Keratinocyte (primary cell): ENCODE results near the gene SHROOM1. TPM values are rescaled to one million over a fixed set of nuclear protein-coding genes. Genes with fewer than 3 reads are reported as not detected.

Source experiments
- DNase-seq: peaks from one replicate; pipeline ENCODE4 v3.0.0-alpha.2; 2011; ENCODE audit warnings: low read depth, missing footprints, low spot score
- FAIRE-seq: peaks from 2 replicates; lab custom pipeline; 2011; peaks lifted over from hg19 to GRCh38; lab: Jason Lieb, UNC
- H2AFZ ChIP-seq: 2 replicates; pipeline ENCODE4 v1.6.0; 2012; ENCODE audit warnings: low read length, control low read depth, inconsistent platforms; ENCODE audit not compliant: control insufficient read depth
- H3K27ac ChIP-seq: 2 replicates; pipeline ENCODE4 v1.5.1; 2011; ENCODE audit warnings: low read length; ENCODE audit not compliant: control insufficient read depth, insufficient read depth
- H3K27me3 ChIP-seq: 3 replicates; pipeline ENCODE4 v1.6.0; 2011; ENCODE audit warnings: low read length; ENCODE audit not compliant: control insufficient read depth, insufficient read depth; ENCODE audit errors: extremely low read depth
- H3K36me3 ChIP-seq, 2 experiments: 2 replicates in 1 of 2; 3 replicates in 1 of 2; pipeline ENCODE4 v1.5.1; 2011; ENCODE audit warnings: low read length in 2 of 2, mild to moderate bottlenecking in 1 of 2; ENCODE audit not compliant: control insufficient read depth in 2 of 2, insufficient read depth in 2 of 2; ENCODE audit errors: extremely low read depth in 1 of 2
- H3K4me1 ChIP-seq: 3 replicates; pipeline ENCODE4 v1.5.1; 2011; ENCODE audit warnings: low read length; ENCODE audit not compliant: control insufficient read depth, insufficient read depth; ENCODE audit errors: extremely low read depth
- H3K4me2 ChIP-seq: 3 replicates; pipeline ENCODE4 v1.6.0; 2011; ENCODE audit warnings: low read depth, low read length; ENCODE audit not compliant: control insufficient read depth, insufficient read depth; ENCODE audit errors: extremely low read depth
- H3K4me3 ChIP-seq, 3 experiments: fragments of 200-600 bp in 1 of 3; sonication (generic) in 1 of 3; 2 replicates in 2 of 3; 3 replicates in 1 of 3; pipeline ENCODE4 v1.5.1; 2011 to 2016; ENCODE audit warnings: low read length in 3 of 3, mild to moderate bottlenecking in 3 of 3, control low read depth in 2 of 3, inconsistent platforms in 1 of 3, low read depth in 1 of 3, mixed read lengths in 1 of 3, mixed run types in 1 of 3, moderate library complexity in 1 of 3; ENCODE audit not compliant: control insufficient read depth in 2 of 3, insufficient read depth in 2 of 3; ENCODE audit errors: extremely low read depth in 1 of 3
- H3K79me2 ChIP-seq: 2 replicates; pipeline ENCODE4 v1.6.0; 2012; ENCODE audit warnings: low read length; ENCODE audit not compliant: control insufficient read depth, insufficient read depth
- H3K9ac ChIP-seq: 3 replicates; pipeline ENCODE4 v1.6.0; 2011; ENCODE audit warnings: low read length; ENCODE audit not compliant: control insufficient read depth, insufficient read depth; ENCODE audit errors: extremely low read depth
- H3K9me1 ChIP-seq: 3 replicates; pipeline ENCODE4 v1.6.0; 2011; ENCODE audit warnings: low read length; ENCODE audit not compliant: control insufficient read depth, insufficient read depth; ENCODE audit errors: extremely low read depth
- H3K9me3 ChIP-seq: 2 replicates; pipeline ENCODE4 v1.5.1; 2012; ENCODE audit warnings: low read depth, low read length; ENCODE audit not compliant: control insufficient read depth
- H4K20me1 ChIP-seq: 3 replicates; pipeline ENCODE4 v1.6.0; 2011; ENCODE audit warnings: low read length; ENCODE audit not compliant: control insufficient read depth, insufficient read depth; ENCODE audit errors: extremely low read depth
- CTCF ChIP-seq, 3 experiments: IDR thresholded peaks in 1 of 3; conservative IDR thresholded peaks in 1 of 3; optimal IDR thresholded peaks in 1 of 3; 2 replicates in 2 of 3; 3 replicates in 1 of 3; pipeline versions ENCODE3 to v1.5.1; 2011; ENCODE audit warnings: low read length in 3 of 3, mild to moderate bottlenecking in 3 of 3, moderate library complexity in 2 of 3, control low read depth in 1 of 3, inconsistent platforms in 1 of 3; ENCODE audit not compliant: insufficient read depth in 2 of 3; ENCODE audit errors: extremely low read depth in 1 of 3
- EZH2 ChIP-seq: IDR thresholded peaks from one replicate; pipeline ENCODE4 v1.6.1; 2012; ENCODE audit warnings: inconsistent platforms, mild to moderate bottlenecking, low read length, moderate library complexity
- dilution Hi-C: fragments of 300-500 bp; cut with MboI; formaldehyde crosslinking; loops from one replicate; pipeline ENCODE4 v1.7.0; 2020; ENCODE audit warnings: low sequenced_read_pairs; ENCODE audit not compliant: extremely low pct_ligation_motif_present
- polyA plus RNA-seq, 5 experiments: library from polyadenylated mRNA; depleted of rRNA in 3 of 5; stranded (reverse) in 3 of 5; stranded (forward) in 1 of 5; unstranded in 1 of 5; fragments of >200 nt; gene quantifications; 1 replicate in 1 of 5; 2 replicates in 3 of 5; 3 replicates in 1 of 5; pipeline versions ENCODE4 v1.2.1 to v1.2.3, GENCODE V29; 2011 to 2012; ENCODE audit warnings: missing spikeins in 2 of 5, low read depth in 1 of 5, low replicate concordance in 1 of 5

Gene SHROOM1
- polyA plus RNA-seq, 1 donor (not counting 4 experiments of a cell fraction or from before 2014, with no cell fraction given): 0.25 TPM

DNA sequence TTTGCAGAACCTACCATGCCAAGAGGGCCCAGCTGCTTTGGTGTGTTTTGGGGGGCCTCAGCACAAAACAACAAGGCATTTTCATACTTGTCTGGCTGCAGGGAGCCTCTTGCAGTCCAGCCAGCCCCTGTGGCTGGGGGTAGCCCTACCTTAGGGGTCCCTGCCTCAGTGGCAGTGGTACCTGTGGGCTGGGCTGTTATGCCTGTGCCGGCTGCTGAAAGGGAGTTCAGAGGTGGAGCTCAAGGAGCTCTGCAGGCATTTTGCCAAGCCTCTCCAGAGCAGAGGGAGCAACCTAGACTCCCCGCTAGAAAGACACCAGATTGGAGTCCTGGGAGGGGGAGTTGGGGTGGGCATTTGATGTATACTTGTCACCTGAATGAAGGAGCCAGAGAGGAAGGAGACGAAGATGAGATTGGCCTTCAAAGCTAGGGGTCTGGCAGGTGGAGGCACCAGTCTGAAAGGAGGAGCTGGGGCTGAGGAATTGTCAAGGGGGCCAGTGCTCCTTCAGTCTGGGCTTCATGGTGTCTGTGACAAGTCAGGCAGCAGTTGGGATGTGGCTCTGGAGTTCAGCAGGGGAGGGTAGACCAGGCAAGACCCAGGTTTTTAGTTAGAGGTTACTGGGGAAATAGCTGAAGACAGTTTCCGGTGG is 1.5 kb downstream of the SHROOM1 start:
- no peaks in the 10 kb centered on the region for H3K9me3 ChIP-seq
- H3K4me2 ChIP-seq: peak overlapping the region; percentile 52
- H3K27ac ChIP-seq: no peak overlapping the region
- DNase-seq: no peak
- H3K36me3 ChIP-seq: no peaks in the 10 kb centered on the region
- H3K9ac ChIP-seq: no peak overlapping the region
- no peak for TF ChIP-seq EZH2
- H4K20me1 ChIP-seq: no peaks in the 10 kb centered on the region
- H2AFZ ChIP-seq: no peak overlapping the region
- FAIRE-seq: no peak
- dilution Hi-C loops: no loop called here
- H3K79me2 ChIP-seq: no peaks in the 10 kb centered on the region
- H3K4me3 ChIP-seq: no peak overlapping the region
- H3K9me1 ChIP-seq: no peaks in the 10 kb centered on the region
- H3K27me3 ChIP-seq: peaks cover 24% of the 10 kb centered on the region
- H3K4me1 ChIP-seq: no peaks in the 10 kb centered on the region

DNA sequence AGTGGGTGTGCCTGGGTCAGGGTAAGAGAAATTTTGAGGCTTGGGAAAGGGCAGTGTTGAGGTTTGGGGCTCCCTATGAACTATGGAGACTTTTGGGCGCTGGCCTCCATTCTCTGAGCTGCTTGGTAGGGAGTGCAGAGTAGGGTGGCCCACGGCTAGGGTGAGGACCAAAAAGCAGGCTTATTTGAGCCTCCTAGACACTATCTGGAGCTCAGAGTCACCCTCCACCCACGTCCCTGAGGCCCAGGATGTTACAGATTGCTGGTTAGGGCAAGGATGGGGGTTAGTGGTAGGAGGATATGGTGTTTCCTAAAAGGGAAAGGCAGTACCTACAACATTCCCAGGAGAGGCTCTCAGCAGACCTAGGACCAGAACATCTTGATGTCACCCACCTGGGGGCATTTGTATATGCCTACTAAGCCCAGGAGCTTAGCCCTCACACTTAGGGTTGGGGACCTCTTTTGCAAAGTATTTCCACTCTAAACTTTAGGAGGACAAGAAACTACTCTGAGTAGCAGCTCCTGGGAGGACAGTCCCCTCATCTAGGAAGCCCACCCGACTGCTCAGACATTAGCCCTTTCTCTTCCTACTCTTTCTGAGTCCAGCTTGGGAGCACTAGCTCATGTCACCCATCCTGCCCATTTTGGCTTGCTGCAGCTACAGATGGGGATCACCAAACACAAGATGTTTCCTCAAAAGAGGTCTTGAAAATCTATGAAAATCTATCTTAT is 2.3 kb downstream of the SHROOM1 start:
- H3K4me1 ChIP-seq: no peaks in the 10 kb centered on the region
- H3K27ac ChIP-seq: no peak overlapping the region
- H2AFZ ChIP-seq: no peak overlapping the region
- no peaks in the 10 kb centered on the region for H4K20me1 ChIP-seq
- no peak overlapping the region for H3K9ac ChIP-seq
- dilution Hi-C loops: no loop called here
- no peak for DNase-seq
- no peaks in the 10 kb centered on the region for H3K36me3 ChIP-seq
- no peak overlapping the region for H3K4me3 ChIP-seq
- FAIRE-seq: no peak
- H3K9me3 ChIP-seq: no peaks in the 10 kb centered on the region
- H3K79me2 ChIP-seq: no peaks in the 10 kb centered on the region
- TF ChIP-seq EZH2 (no peak), CTCF (optimal IDR thresholded peaks at IDR 0.05 in 1 of 3, IDR thresholded peaks at IDR 0.05 in 1 of 3, conservative IDR thresholded peaks at IDR 0.05 in 1 of 3; ENCODE audit: extremely low read depth in 1 of 3, insufficient read depth in 2 of 3, low read length in 3 of 3) (no peak)
- H3K4me2 ChIP-seq: no peak overlapping the region
- peaks cover 24% of the 10 kb centered on the region for H3K27me3 ChIP-seq
- no peaks in the 10 kb centered on the region for H3K9me1 ChIP-seq
